EH (cell line): ENCODE results near the gene IFNA10.
"Not testable (repeated sequence)": the region's sequence is repeated elsewhere in the genome, so short reads cannot be mapped to it uniquely, and the experiment has no call there.

Experiments
- DNase-seq: peaks from one replicate; pipeline ENCODE4 v3.0.0-alpha.2; 2015; ENCODE audit warnings: low read depth

Gene IFNA10

GRCh38 chr9:21207043-21207442 lies at the start of gene IFNA10:
IFNA10 (minus strand) TSS chr9:21207143; CDS start chr9:21207097, 46 bp downstream.
- DNase-seq, result not testable (repeated sequence)

- no peak for DNase-seq
These were observed 48.7 kb upstream of the IFNA10 start for GRCh38 chr9:21255538-21256212.

GRCh38 chr9:21252721-21253547 lies 46.0 kb upstream of the IFNA10 start:
- peak; percentile 41 for DNase-seq

GRCh38 chr9:21251638-21252037 lies 44.7 kb upstream of the IFNA10 start:
- DNase-seq, result no peak

- no peak for DNase-seq
These were observed 44.2 kb upstream of the IFNA10 start for GRCh38 chr9:21251190-21251589.

GRCh38 chr9:21244836-21245235 lies 37.9 kb upstream of the IFNA10 start:
- DNase-seq, result no peak

GRCh38 chr9:21239911-21240310 lies 33.0 kb upstream of the IFNA10 start, which contains the start of gene IFNA14:
IFNA14 (minus strand) TSS chr9:21240005; CDS start chr9:21239935, 70 bp downstream.
- DNase-seq, result no peak

GRCh38 chr9:21236360-21236714 lies 29.4 kb upstream of the IFNA10 start:
- DNase-seq, result not testable (repeated sequence)

- DNase-seq, result peak; percentile 42
These were observed 28.8 kb upstream of the IFNA10 start for GRCh38 chr9:21235468-21236359.

- DNase-seq, result no peak
These were observed 27.3 kb upstream of the IFNA10 start for GRCh38 chr9:21234153-21234687.

- no peak for DNase-seq
These were observed 26.3 kb upstream of the IFNA10 start for GRCh38 chr9:21233258-21233657.

GRCh38 chr9:21228122-21228521 lies 21.2 kb upstream of the IFNA10 start, which contains the start of gene IFNA17:
IFNA17 (minus strand) TSS chr9:21228222; CDS start chr9:21228173, 49 bp downstream.
- DNase-seq, result no peak

- not testable (repeated sequence) for DNase-seq
These were observed 10.3 kb upstream of the IFNA10 start, which contains the start of gene IFNA16 for GRCh38 chr9:21217211-21217610. IFNA16 (minus strand) TSS chr9:21217311; CDS start chr9:21217305, 6 bp downstream.

GRCh38 chr9:21213411-21214326 lies 6.7 kb upstream of the IFNA10 start:
- peak; percentile 5 for DNase-seq

- DNase-seq, result not testable (repeated sequence)
These were observed 5.2 kb upstream of the IFNA10 start for GRCh38 chr9:21212160-21212559.

- DNase-seq, result not testable (repeated sequence)
These were observed 3.8 kb upstream of the IFNA10 start for GRCh38 chr9:21210782-21211181.

- DNase-seq, result no peak
These were observed 3.4 kb upstream of the IFNA10 start for GRCh38 chr9:21210311-21210710.

- DNase-seq, result no peak
These were observed 1.7 kb downstream of the IFNA10 start for GRCh38 chr9:21205204-21205603.

- not testable (repeated sequence) for DNase-seq
These were observed 4.8 kb downstream of the IFNA10 start, which contains the start of gene IFNA7 for GRCh38 chr9:21202105-21202504. IFNA7 (minus strand) TSS chr9:21202205; CDS start chr9:21202165, 40 bp downstream.
